GM19324 (cell line): Measurements from ENCODE around the gene CNOT4.

Experiments
- ATAC-seq: cut with Tn5 transposase; IDR thresholded peaks from one replicate; pipeline ENCODE4 v1.9.1; 2021; ENCODE audit warnings: mild to moderate bottlenecking, moderate library complexity; ENCODE audit not compliant: unreplicated experiment, low FRiP score

CNOT4 gene, protein sequence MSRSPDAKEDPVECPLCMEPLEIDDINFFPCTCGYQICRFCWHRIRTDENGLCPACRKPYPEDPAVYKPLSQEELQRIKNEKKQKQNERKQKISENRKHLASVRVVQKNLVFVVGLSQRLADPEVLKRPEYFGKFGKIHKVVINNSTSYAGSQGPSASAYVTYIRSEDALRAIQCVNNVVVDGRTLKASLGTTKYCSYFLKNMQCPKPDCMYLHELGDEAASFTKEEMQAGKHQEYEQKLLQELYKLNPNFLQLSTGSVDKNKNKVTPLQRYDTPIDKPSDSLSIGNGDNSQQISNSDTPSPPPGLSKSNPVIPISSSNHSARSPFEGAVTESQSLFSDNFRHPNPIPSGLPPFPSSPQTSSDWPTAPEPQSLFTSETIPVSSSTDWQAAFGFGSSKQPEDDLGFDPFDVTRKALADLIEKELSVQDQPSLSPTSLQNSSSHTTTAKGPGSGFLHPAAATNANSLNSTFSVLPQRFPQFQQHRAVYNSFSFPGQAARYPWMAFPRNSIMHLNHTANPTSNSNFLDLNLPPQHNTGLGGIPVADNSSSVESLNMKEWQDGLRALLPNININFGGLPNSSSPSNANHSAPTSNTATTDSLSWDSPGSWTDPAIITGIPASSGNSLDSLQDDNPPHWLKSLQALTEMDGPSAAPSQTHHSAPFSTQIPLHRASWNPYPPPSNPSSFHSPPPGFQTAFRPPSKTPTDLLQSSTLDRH

DNA sequence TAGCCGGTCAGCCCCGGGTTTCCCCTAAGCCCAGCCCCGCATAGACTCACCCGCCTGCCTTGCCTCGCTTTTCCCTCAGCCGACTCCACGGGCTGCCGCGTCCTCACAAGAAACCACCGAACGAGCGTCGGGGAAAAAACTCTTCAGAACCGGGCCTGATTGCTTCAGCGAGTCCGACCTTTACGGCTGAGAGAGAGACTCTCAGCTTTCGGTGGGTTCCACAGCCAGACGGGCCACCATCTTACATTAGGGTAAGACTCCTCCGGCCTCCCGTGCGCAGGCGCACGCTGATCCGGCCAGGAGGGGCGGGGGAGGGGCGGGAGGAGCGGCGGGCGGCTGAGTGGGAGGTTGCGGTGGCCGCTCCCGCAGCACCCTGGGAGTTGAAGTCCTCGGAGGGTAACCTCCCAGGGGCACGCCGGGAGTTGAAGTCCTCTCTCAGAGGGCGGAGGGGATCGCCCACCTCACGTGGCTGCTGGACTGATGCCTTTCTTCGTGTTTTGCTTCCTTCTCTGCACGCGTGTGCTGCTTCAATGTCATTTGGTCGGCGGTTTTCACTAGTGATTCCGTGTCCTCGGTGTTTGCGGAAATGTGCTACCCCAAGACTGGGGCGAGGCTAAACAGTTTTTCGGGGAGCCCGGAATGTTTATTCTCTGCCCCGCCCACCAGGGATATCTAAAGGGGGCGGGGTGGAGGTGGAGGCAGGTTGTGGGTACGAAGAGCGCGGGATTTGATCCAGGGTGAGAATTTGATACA, at the start of gene CNOT4:
Gene CNOT4, minus strand, starts transcription at position 264 of the 753 bp plus-strand sequence. CDS start 71,771 bp downstream, outside the sequence.
- peak; percentile 99 for ATAC-seq

GRCh38 chr7:135558881-135559280, 49.0 kb upstream of the CNOT4 start:
- ATAC-seq: no peak

DNA sequence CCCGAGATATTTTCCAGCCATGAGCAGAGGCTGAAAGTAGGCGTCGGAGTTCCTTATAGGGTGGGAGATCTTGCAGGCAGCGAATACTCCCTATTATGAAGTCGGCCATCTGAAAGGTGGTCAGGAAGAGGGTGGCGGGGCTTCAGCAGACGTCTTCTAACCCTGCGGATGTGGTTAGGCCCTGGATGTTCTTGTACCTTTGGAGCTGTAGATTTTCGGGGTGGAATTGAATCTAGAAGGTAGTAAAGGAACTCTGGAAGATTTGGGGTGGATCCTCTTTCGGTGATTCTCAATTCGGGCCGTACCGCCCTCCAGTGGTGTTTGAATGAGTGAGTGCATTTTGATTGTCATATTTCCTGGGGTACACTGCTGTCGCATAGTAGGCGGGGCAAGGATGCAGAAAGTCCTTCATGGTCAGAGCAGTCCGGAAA, 48.5 kb upstream of the CNOT4 start:
- ATAC-seq: peak; percentile 73

DNA sequence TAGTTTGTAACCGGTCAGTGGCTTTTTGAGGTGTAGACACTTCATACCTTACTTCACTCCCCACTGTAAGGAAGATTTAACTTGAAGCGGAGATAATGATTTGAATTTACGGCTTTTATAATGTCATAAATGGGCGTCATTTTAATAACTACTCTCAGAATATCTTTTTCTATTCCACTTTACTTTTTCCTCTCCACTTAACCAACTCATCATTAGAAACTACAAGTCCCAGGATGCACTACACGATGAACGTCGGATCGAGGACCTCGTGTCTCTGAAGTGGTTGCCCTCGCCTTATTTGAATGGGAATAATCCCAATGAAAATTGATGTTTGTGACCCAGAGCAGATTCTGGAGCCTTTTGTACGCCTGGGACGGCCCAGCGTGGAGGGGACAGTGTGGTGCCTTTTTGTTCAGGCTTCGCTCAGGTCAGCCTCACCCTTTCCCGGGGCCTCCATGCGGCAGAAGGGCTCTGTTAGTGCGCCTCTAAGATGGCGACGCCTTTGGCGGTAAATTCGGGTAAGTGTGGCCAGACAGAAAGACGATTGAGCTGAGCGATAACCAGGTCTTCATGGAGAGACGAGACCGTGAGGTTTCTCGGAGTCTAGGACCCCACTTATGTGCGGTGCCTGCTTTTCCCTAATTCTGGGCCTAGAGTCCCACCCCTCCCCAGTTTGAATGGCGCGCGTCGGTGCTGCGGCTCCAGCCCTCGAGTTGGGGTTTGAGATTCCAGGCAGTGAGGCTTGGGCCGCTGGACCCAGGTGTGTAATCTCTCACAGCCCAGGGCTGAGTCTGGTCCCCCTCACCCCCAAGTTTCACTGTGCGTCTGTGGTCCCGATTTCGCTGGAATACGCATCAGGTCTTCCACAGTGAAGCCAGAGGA, 47.8 kb upstream of the CNOT4 start, which contains the start of gene NUP205:
Gene NUP205, plus strand, starts transcription at position 463 of the 882 bp plus-strand sequence. Its CDS starts 28 bp downstream, at position 491.
- peak; percentile 75 for ATAC-seq

DNA sequence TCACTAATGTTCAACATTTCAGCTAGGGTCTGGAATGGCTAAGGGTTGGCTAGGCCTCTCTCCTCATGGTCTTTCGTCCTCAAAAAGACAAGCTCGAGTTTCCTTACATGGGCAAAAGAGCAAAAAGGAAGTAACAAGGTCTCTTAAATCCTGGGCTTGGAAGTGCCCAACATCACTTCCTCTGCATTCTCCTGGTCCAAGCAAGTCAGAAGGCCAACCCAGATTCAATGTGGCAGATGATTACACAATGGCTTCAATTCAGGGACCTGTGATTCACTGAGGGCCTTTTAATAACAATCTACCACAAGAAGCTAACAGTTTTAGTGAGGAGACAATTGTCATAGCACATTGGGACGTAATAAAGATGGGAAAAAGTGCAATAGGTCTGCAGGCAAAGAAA, 43.4 kb upstream of the CNOT4 start:
- no peak for ATAC-seq

DNA sequence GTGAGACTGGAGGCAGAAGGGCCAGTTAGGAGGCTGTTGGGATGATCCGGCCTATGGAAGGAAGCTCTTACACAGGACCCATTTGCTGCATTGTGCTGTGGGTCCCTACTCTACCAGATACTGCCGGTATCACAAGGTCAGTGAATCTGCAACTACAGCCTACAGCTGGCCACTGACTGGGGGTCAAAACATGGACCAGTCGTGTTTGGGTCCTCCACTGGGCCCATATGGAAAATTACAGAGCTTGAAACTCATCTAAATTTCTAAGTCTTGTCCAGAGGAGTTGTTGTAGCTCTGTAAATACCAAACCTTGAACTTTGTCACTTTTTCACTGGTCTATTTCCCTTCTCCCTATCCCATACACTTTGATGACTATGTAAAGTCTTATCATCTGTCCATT, 42.2 kb upstream of the CNOT4 start:
- no peak for ATAC-seq

GRCh38 chr7:135550196-135550595, 40.3 kb upstream of the CNOT4 start:
- ATAC-seq: no peak

GRCh38 chr7:135541029-135541428, 31.1 kb upstream of the CNOT4 start:
- ATAC-seq: no peak

DNA sequence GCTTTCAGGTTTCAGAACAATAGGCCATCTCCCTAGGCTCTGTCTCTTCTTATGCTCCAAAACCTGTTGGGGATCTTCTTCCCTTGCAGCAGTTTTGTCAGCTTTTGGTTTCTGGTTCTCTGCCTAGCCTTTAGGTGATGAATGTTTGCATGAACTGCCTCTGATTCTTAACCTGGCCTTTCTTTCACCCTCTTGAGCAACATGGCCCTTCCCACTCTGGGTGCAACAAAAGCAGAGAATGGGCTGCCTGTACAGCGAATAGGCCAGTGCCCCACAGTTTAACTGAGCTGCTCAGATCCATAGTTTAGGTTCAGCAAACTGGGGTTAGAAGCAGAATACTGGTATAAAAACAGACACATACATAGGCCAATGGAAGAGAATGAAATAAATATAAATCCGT, 29.7 kb upstream of the CNOT4 start:
- no peak for ATAC-seq

DNA sequence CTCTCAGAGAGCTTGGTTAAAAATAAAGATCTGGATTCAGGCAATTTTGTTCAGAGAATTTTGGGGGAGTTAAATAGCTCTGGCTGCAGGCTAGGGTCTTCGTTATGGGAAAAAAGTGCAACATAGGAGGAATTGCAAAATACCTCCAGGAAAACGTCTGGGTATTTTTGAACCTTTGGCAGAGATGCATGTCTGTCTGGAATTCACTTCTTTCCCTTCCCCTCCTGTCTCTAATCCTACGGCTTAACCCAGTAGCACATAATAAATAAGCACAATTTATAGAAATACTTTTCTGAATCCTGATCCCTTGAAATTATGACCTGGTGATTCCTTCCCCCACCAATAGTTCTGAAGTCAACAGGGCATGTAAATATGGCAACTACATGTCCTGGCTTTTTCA, 28.5 kb upstream of the CNOT4 start:
- no peak for ATAC-seq

DNA sequence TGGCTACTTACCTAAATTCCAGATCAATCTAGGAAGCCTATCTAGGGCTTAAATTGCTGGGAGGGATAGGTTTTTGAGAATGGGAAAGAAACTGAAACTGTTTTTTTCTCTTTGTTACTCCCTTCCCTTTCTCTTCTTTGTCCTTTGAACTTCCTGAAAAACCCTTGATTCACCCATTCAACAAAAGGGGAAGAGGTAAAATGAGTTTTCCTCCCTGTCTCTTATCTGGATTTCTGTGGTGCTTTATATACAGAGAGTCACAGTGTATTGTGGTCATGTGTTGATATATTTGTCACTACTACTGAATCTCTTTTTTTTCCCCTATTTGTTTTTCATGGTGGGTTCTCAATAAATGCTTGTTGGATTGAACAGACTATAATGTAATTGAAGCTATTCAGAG, 28.0 kb upstream of the CNOT4 start:
- ATAC-seq: no peak

GRCh38 chr7:135537453-135537852, 27.6 kb upstream of the CNOT4 start:
- no peak for ATAC-seq

DNA sequence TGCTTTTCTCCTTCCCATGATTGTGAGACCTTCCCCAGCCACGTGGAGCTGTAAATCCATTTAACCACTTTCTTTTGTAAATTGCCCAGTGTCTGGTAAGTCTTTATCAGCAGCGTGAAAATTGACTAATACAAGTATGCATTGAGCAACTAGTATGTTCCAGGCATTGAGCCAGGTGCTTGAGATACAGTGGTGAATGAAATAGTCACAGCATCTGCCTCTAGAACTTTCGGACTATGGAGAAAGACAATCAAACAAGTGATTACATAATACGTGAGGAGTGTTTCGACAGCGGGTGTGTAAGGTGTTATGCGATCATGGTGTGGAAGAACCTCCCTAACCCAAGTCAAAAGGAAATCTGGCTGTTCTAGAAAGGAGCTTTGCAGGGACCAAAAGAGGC, 26.2 kb upstream of the CNOT4 start:
- no peak for ATAC-seq

DNA sequence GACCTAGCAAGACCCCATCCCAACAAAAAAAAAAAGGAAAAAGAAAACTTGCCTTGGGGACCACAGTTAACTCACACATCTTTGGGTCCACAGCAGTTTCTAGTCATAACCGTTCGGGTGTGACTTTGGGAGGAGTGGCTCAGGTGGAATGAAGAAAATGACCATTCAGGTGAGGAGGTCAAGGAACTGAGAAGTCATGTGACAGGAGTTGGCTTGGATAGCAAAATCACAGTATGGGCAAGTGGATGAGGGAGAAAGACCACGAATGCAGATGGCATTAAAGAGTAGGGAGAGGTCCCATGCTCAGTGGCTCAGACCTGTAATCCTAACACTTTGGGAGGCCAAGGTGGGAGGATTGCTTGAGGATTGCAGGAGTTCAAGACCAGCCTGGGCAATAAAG, 17.1 kb upstream of the CNOT4 start:
- ATAC-seq: no peak

- ATAC-seq: no peak
Measured at GRCh38 chr7:135525426-135525825, 15.5 kb upstream of the CNOT4 start.

DNA sequence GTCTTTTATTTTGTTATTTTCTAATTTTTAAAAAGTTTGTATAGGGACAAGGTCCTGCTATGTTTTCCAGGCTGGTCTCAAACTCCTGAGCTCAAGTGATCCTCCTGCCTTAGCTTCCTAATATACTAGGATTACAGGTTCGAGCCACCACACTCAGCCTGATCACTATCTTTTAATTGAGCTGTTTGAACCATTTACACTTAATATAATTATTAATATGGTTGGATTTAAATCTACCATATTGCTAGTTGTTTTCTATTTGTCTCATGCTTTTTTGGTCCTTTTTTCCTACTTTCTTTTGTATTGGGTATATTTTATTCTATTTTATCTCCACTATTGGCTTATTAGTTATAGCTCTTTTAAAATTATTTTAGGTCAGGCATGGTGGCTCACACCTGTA, 13.2 kb upstream of the CNOT4 start:
- no peak for ATAC-seq

DNA sequence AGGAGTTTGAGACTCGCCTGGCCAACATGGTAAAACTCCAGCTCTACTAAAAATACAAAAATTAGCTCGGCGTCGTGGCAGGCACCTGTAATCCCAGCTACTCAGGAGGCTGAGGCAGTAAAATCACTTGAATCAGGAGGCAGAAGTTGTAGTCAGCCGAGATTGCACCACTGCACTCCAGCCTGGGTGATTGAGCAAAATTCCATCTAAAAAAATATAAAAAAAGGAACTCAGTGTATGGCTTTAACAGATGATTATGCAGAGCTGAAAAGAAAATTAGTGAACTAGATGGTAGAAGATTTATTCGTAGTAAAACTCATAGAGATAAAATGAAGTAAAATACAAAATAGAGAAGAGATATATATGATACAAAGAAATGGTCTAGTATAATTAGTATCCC, 12.6 kb upstream of the CNOT4 start:
- no peak for ATAC-seq

DNA sequence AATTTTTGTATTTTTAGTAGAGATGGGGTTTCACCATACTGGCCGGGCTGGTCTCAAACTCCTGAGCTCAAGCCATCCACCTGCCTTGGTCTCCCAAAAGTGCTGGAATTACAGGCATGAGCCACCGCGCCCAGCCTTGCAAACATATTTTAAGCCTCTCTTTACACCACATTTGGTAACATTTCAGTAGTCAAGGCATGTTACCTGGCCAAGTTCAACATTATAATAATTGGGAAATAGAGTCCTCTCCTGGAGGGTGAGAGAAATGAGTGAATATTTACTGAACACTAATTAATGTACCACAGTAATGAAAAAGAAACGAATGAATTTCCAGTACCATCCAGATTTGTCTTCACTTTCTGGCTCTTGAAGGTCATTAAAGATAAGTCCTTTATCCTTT, 10.0 kb upstream of the CNOT4 start:
- ATAC-seq: no peak

- ATAC-seq: no peak
Measured at GRCh38 chr7:135519233-135519688, 9.4 kb upstream of the CNOT4 start.

DNA sequence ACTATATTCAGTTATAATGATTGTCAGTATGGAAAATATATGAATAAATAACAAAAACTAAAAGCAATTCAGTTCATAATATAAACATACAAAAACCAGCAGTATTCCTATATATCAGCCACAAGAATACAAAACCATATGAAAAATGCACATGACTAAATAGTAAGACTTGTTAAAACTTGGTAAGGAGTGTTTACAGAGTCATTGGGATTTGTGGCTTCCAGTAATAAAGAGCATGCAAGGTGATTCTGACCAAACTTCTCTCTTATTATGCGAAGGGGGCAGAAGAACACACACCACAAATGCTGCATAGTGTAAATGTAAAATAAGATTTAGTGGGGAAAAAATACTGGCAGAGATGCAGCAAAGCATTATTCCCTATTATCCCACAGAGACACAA, 8.8 kb upstream of the CNOT4 start:
- ATAC-seq: no peak
